Retina (tissue), 1 donor: Measurements from ENCODE around the gene PTPRE.
"Not testable (repeated sequence)": the region's sequence is repeated elsewhere in the genome, so short reads cannot be mapped to it uniquely, and the experiment has no call there.

ENCODE experiments used
- DNase-seq: peaks from one replicate; pipeline ENCODE4 v3.0.0-alpha.2; 2016

The PTPRE gene

DNA sequence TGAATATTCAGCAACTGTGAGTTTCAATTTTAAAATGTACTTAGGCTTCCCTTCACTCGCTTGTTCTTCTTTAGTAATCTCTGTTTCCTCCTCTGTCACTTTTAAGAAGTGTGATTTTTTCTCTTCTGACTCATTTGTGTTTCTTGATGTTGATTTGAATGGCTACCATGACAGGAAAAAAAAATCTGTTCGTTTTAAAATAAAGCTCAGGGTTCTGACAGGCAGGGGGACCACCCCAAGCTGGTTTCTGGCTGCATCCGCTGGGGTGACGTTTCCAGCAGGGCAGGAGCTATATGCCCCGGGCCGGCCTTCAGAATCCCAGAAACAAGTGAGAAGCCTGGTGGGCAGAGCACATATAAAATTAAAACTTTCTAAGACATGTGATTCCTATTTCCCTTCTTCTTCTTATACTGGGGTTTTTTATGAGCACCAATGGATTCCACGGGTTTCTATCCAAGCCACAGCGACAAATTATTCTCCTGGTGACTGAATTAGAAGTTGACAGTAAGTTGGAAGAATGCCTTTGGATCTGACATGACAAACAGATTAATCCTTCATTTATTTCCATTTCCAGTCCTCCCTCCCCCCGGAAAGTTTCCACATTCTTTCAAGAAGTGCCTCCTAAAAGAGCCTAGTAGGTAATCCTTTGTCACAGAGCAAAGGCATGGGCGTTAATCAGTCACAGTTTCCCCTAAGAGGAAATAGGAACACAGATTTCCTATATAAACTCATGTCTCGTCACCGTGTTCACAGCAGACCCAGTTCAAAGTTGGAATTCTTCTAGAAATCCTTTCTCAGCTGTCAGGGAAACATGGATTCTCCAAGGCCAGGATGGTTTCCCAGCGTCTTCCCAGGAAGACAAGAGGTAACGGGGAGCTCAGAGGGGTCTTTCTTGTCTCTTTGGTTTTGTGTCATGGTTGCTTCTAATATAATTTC lies 79.9 kb downstream of the PTPRE start:
- no peak for DNase-seq

DNA sequence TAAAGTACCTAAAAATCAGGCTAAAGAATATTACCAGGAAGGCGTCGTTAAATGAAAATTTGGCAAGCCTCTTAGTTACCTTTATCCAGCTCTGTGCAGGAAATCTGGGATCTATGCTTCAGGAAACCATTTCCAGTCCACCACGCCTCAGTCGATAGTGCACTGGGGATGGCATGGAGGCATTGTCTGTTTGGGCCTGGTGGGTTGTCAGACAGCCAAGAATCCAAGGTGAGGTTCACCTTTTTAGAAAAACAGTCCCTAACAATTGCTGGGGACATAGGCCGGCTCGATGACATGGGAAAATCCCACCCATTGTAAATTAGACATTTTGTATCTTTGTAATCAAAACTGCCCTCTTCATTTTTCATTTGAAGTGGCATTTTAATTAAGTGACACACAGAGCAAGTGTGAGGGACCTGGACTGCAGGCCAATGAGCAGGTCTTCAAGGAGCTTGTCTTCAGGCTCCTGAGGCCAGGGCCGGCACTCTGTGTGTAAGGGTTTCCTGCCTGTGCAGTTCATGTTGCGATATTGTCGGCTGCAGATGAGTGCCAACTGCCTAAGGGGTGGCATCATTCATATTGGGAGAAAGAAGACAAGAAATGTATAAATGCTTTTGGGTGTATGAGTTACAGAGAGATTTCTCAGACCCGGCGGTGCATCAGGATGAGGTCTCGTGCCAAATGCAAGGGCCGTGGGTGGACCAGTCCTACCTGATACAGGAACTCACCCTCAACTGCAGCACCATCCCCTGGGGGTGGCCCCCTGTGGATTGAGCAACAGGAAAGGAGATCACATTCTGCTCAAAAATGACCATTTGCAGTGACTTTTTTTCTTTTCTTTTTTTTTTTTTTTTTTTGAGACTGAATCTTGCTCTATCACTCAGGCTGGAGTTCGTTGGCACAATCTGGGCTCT lies 80.8 kb downstream of the PTPRE start:
- DNase-seq = no peak

DNA sequence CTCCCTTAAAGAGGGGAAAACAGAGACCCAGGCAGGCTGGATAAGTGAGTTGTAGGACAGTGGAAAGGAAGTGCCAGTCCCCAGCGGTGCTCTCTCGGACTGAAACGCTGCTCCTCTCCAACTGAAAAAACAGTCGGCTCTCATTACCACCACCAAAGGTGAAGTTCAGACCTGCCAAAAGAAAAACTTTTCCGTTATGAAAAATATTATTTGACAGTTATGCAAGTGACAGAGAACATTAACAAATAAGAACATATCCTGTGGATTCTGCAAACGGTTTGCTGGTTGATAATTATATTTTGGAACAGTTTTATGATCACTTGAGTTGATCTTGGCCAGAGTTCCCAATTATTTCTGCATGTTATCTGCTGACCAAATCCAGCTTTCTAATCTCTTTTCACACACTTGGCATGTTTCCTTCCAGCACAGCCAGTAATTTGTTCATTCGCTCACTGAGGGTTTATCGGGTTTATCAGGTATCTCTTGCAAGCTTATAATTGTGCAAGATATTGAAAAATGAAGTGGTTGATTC lies 82.6 kb downstream of the PTPRE start:
- DNase-seq = no peak

DNA sequence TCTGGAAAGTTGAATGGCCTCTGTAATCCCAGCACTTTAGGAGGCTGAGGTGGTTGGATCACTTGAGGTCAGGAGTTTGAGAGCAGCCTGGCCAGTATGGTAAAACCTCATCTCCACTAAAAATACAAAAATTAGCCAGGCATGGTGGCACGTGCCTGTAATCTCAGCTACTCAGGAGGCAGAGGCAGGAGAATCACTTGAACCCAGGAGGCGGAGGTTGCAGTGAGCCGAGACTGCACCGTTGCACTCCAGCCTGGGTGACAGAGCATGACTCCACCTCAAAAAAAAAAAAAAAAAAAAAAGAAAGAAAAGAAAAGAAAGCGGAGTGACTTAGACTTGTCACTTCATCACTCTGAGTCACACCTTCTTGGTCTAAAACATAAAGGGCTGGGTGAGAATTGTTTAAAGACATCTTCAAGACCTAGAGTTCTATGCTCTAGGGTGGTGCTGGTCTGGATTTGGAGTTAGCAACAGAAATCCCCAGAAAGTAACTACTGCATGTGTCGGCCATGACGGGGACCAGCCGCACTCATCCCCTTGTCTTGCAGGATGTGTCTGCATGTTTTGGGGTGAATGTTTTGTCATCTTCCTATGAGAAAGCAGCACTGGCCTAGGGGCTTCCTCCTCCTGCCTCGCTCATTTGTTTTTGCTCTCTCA lies 83.4 kb downstream of the PTPRE start:
- not testable (repeated sequence) for DNase-seq

DNA sequence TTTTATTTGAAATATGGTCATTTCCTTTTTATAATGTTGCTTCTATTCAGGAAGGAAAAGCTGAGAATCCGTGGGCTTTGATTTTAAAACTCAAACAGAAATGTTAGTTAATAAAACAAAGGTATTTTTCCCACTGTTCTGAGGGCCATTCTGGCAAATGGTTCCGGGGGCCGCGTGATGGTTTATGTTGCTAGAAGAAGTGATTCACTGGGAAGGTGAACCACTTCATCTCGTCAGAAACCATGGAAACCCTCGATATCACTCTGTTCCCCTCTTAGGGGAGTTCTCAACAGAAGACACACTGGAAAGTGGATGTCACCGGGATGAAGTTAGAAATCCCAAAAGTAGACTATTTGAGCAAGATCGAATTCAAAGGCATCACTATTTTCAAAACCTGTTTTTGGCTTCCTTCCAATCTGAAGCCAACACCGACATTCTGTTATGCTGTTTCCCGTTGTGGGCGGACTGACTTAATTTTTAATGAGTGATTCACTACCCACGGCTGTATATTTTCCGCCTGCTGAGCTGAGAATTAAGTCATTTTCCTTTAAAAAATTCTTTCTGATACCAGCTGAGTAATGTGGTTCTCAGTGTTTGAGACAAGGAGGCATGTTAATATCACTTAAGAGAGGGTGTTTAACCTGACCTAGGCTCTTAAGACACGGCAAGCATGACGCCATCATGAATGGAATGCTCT lies 84.1 kb downstream of the PTPRE start:
- DNase-seq = no peak

DNA sequence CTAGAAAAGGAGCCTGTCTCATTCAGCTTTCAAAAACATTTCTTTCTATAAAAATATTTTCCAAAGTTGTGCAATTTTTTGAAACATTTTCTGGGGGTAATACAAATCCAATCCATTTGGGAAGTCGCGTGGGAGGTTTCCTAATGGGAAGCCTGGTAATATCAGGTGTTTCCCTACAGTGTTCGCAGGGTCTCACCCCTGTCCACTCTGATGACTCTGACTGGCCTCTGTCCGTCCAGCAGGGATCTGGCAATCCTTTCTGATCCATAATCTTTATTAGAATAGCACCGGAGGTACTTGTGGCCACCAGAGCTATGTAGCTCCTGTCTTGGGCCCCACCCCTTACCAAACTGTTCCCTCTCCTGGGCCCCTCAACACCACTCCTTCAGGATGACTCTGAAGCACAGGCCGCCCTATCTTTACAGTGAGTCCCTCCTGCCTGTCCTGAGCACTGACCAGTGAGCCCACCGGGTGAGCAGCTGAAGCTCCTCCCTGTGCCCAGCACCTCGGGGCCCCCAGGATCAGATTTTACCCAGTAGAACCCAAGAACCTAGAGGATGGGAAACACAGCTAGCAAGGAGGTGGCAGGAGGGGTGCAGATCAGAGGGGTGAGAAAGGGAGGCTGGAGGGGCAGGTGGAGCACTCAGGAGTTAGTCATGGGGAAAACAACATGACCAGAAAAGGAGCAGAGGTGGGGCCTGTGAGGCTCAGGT lies 84.8 kb downstream of the PTPRE start:
- no peak for DNase-seq

DNA sequence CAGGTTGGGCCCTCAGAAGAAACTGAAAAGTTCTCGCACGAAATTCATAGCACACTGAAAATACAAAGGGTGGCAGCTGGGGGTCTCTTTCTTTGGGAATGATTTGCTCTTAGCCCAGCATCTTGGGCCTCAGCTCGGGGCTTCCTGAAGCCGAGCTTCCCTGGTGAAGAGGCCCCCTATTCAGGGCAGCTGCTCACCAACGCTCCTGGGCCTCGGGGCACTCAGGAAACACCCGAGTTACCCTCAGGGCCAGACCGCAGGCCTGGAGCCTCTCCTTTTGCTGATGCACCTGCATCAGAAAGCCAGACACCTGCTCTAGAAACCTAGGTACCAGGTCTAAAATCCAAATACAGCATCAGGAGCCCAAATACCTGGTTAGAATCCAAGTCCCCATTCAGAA lies 85.5 kb downstream of the PTPRE start:
- DNase-seq = no peak

DNA sequence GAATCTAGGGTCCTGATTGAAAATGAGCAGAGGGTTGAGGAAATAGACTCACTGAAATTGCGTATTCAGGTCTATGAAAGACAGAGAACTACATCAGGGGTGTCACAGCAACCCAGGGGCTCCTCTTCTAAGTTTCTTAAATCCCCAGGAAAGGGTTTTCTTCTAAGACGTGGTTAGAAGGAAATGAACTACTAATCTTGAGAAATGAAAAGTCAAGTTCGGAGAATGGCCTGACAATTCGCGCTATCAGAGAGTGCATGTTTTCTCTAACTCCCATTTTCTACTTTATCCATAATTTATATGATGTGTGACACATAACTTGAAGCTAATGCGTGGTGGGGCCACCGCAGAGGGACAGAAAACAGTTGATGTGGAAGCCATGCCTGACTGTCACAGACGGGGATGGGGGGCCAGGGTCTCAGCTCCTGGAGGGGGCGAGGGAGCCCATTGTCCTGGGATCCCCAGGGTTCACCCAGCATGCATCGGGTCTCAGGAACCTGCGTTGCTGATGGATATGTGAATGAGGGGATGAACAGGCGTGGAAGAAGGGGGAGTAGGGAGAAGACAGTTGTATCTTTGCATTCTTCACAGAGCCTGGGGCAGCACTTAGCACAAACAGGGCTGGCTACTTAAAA lies 86.3 kb downstream of the PTPRE start:
- DNase-seq = peak; percentile 73

DNA sequence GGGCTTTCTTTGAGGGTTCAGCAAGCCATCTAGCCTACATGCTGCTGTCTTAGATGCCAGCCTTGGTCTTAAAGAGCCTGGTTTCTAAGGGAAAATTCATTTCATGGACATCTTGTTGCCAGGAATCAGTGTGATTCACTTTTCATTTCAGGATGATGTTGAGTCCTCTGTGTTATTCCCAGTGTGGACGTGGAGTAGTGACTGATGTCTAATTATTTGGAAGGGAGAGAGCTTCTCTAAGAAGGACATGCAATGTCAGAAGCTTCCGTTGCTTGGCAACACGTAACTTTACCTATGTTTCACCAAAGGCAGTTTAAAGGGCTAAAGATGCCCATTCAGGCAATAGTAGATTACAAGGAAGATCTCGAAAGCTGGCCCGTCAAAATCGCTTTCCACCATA lies 89.0 kb downstream of the PTPRE start:
- DNase-seq = no peak

DNA sequence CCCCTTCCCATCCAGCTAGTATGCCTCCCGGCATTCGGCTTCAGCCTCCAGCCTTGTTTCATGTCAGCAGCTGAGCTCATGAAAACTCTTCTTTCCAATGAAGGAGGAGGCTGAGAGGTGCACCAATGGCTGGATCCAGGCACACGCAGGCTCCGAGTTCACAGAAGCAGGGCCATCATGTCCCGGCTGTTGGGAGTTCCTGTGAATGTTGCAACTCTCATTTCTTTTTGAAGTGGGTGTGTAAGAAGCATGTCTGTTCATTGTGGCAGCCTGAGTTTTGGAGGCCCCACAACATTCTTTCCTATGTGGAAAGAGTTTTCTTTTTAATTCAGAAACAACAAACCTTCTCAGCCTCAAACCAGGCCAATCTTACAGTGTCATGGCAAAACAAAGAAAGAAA lies 89.7 kb downstream of the PTPRE start:
- no peak for DNase-seq

DNA sequence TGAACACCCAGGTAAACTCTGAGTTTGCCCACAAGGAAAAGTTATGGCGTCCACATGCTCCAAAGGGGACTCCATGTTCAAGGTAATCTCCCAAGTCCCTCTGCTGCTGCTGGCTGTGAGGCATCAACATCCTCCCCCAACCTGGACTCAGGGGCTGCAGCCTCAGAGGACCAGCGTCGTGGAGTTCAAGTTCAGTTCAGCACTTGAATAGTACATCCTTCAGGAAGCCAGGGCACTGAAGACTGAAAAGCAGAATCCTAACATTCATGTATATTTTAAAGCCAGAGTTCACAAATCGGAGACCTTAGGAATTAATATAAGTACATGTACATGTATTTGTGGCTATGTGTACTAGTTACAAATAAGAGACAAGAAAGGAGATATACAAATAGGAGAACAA lies 90.4 kb downstream of the PTPRE start:
- DNase-seq = no peak

DNA sequence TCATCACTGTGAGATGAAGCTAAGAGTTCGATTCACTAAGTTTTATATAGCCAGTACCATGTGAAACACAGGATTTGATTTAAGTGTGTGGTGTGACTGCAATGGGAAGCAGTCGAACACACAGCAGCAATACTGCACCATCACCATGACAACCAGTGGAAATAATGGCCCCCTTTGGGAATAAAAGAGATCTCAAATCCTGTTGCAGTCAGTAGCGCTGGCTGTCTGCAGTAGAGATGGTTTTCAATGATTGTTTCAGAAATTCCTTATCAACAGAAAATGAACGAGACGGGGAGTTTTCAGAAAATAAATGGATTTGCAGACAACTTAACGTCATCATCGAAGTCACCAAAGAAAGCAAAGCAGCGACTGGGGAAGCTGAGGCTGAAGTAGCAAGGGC lies 91.0 kb downstream of the PTPRE start:
- peak; percentile 65 for DNase-seq

DNA sequence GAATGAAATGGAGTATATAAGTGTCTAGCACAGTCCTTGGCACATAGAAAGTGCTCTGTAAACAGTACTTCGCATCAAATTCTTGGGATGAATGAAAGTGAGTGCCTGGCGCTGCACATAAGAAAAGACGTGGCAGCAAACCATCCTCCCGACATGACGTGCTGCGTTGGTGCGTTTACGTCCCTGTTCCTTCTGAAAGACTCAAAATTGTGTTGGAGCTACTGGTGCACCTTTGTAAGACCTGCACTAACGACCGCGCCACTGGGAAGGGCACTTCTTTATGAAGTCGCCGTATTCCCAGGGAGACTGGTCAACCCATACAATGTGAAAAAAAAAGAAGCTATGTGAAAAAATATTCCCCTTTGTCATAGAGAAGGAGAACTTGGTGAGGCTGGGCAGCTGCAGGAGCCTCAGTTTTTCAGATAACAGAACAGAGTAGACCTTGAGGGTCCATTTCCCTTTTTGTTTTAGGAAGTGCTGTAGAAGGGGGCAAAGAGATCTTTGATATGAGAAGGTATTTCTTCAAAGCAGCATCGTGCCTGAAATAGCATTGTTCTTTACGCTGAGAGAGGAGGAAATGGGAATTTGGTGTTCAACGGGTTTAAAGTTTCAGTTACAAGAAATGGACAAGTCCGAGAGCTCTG lies 91.7 kb downstream of the PTPRE start:
- DNase-seq = no peak

DNA sequence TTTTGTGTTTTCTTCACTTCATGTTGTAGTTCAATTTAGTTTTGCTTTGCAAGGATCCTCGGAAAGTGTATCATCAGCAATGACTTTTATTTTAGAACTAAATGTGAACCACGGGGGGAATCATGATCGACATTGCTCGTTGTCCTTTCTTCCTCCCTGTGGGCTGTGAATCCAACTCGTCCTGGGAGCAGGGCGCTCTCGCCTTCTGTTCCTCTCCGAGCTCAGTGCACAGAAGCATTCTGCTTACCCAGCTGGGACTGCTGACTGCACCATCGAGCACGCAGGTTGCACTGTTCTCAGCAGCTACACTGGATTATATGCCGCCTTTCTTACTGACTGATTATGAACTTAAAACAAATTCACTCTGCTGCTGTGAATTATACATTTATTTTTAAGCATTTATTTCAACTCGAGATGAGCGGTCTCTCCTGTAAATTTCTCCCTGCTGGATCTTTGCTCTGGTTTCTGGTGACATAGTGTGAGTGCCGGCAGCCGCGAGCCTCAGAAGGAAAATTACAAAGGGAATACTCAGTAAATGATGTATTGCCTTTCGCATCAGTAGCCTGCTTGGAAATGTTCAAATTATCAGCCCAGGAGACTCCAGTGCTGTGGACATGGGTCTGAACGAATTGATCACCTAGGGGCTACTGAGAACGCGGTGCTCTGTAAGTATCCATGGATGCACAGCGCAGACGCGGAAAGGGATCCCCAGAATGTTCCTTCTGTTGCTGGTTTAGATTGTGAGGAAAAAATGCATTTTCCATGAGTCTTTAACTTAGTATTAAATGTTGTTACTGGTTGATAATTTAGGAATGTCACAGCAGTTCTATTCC lies 92.6 kb downstream of the PTPRE start:
- no peak for DNase-seq

DNA sequence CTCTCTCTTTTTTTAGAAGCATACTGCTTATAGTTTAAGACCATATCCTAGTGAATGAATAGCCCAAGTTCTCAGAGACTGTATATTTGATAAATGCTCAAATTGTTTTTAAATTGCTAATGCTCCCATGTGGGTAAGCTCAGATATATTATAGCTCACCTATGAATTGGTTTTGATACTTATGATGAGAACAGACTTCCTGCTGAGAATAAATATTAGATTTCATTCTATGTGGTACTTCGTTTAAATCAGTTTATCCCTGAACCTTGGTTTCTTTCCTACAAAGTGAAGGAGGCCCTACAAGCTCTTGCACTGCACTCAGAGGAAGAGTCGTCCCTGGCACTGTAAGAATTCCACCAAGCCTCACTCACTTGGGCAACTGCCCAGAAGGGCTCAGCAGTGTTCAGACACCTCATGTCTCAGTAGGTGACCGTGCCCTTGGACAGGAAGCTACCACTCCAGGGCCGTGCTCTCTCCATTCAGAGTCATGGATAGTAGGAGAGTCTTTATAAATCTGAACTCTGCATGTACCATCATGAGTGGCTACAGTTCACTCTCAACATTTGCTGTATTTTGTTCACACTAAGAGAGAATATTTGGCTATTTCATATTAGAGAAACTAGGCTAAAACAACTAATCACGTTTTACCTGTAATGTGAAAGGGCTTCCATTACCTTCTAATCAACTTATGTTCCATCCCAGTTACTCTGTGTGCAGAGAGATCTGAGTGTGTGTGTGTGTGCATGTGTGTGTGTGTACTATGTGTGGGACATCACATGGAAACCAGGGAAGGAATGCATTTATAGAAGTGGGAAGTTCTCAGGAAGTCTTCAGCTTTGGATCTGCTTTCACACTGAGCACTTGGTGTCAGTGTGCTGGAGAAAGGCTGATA lies 93.8 kb downstream of the PTPRE start:
- no peak for DNase-seq

DNA sequence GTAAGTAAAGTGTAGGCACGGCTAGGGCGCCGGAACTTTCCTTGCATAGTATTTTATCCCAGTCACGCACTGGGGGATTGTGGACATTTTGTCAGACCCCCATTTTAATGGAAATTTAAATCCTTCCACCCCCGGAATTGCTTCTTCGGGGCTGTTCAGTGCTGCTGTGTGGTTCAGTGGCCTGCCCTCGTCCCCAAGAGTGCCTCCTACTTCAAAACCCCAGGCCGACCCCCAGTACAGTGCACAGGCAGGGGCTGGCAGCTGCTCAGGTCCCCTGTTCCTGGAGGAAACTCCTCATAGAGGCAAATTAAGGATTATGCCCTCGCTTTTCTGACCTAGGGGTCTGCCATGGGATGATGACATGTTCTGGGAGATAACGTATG lies 94.5 kb downstream of the PTPRE start:
- DNase-seq = no peak

DNA sequence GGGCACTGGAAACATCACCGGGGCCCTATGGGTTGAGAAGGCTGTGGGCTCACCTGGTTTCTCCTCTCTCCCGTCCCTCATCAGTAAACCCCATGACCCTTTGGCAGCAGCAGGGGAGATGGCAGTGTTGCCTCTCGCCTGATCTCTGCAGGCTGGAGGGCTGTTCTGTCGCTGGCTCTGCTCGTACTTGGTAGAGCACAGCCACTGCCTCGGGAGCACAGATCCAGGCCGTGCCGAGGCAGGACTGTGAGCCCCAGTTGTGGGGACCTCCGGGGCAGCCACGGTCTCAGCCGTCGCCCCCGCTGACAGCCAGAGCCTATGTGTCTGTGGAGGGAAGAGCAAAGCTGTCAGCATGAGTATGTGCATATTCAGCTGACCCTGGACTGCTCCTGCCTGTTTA lies 94.9 kb downstream of the PTPRE start:
- DNase-seq = no peak

DNA sequence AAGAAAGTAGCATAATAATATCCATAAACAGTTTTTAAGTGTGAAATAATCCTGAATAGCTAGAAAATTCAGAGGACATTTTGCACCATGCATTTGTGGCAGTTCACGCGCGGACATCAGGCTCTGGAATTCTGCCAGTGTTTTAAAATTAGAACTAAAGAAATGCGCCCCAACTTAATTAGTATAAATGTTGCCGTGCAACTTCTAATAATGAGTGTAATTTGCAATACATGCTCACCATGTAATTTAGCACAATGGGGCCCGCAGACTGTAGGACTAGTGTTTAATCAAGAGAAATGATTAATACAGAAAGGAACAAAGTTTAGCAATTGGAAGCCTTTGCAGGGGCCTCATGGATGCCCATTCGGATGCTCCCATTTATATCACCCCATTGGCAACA lies 96.6 kb downstream of the PTPRE start:
- DNase-seq = no peak

DNA sequence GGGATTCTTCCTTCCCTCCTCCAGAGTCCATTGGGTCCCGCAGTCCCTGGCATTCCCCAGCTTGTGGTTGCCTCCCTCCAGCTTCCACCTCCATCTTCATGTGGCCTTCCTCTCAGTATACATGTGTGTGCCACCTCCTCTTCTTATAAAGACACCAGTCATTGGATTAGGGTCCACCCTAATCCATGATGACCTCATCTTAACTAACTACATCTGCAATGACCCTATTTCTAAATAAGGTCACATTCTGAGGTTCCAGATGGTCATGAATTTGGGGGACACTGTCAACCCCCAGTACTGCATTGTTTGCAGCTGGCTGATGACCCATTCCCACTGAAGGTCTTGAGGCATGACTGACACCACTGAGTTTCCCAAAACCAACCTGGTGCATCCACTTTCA lies 99.0 kb downstream of the PTPRE start:
- no peak for DNase-seq
